ENCODE measurements around the gene PVALEF.

The PVALEF gene

GRCh38 chr17:81161972-81162371 is 3.3 kb upstream of the PVALEF start:
- no peak for DNase-seq (ENCODE audit: low read depth)
- in situ Hi-C loops (cut with HindIII; ENCODE audit: low sequenced_read_pairs) = no loop called here
- TF ChIP-seq CTCF (IDR thresholded peaks at IDR 0.05; ENCODE audit: low read depth, low read length, missing control alignments) = no peak
- H3K4me3 ChIP-seq (ENCODE audit: low read depth, low read length) = no peak overlapping the region

- no peak for DNase-seq (ENCODE audit: low read depth)
- H3K4me3 ChIP-seq (ENCODE audit: low read depth, low read length) = no peak overlapping the region
- in situ Hi-C loops (cut with HindIII; ENCODE audit: low sequenced_read_pairs) = no loop called here
- TF ChIP-seq CTCF (IDR thresholded peaks at IDR 0.05; ENCODE audit: low read depth, low read length, missing control alignments) = no peak
Measured at GRCh38 chr17:81162491-81162890, 2.8 kb upstream of the PVALEF start.

GRCh38 chr17:81163051-81163695 is 2.1 kb upstream of the PVALEF start:
- in situ Hi-C loops (cut with HindIII; ENCODE audit: low sequenced_read_pairs) = no loop called here

GRCh38 chr17:81163703-81164370 is 1.5 kb upstream of the PVALEF start:
- no peak for TF ChIP-seq CTCF (IDR thresholded peaks at IDR 0.05; ENCODE audit: low read depth, low read length, missing control alignments)
- no peak overlapping the region for H3K4me3 ChIP-seq (ENCODE audit: low read depth, low read length)
- in situ Hi-C loops (cut with HindIII; ENCODE audit: low sequenced_read_pairs) = no loop called here
- DNase-seq (ENCODE audit: low read depth) = no peak

More at GRCh38 chr17:81163051-81163695, 2.1 kb upstream of the PVALEF start:
- DNase-seq (ENCODE audit: low read depth) = no peak
- no peak for TF ChIP-seq CTCF (IDR thresholded peaks at IDR 0.05; ENCODE audit: low read depth, low read length, missing control alignments)
- no peak overlapping the region for H3K4me3 ChIP-seq (ENCODE audit: low read depth, low read length)

- TF ChIP-seq CTCF (IDR thresholded peaks at IDR 0.05; ENCODE audit: low read depth, low read length, missing control alignments) = no peak
- H3K4me3 ChIP-seq (ENCODE audit: low read depth, low read length) = no peak overlapping the region
- in situ Hi-C loops (cut with HindIII; ENCODE audit: low sequenced_read_pairs) = no loop called here
- no peak for DNase-seq (ENCODE audit: low read depth)
Measured at GRCh38 chr17:81164371-81165245, 699 bp upstream of the PVALEF start.

GRCh38 chr17:81166033-81166492 is 756 bp downstream of the PVALEF start, which contains the start of gene AATK:
Gene AATK, minus strand, starts transcription at chr17:81166221. Its CDS starts 229 bp downstream, at chr17:81165992.
- no peak for TF ChIP-seq CTCF (IDR thresholded peaks at IDR 0.05; ENCODE audit: low read depth, low read length, missing control alignments)
- no peak within 1 kb of the TSS for H3K4me3 ChIP-seq (ENCODE audit: low read depth, low read length)
- no peak for DNase-seq (ENCODE audit: low read depth)
- in situ Hi-C loops (cut with HindIII; ENCODE audit: low sequenced_read_pairs) = no loop called here

All from astrocyte of the cerebellum (primary cell).